NCI-H510A (cell line): Measurements from ENCODE around the gene ANK2.
A peak's percentile ranks its signal among the peaks of the same experiment; 100 is the strongest.
"Not testable (repeated sequence)": the region's sequence is repeated elsewhere in the genome, so short reads cannot be mapped to it uniquely, and the experiment has no call there.

Experiments
- DNase-seq: peaks from one replicate; lab custom pipeline; 2025; lab: John Stamatoyannopoulos, UW

The ANK2 gene

DNA sequence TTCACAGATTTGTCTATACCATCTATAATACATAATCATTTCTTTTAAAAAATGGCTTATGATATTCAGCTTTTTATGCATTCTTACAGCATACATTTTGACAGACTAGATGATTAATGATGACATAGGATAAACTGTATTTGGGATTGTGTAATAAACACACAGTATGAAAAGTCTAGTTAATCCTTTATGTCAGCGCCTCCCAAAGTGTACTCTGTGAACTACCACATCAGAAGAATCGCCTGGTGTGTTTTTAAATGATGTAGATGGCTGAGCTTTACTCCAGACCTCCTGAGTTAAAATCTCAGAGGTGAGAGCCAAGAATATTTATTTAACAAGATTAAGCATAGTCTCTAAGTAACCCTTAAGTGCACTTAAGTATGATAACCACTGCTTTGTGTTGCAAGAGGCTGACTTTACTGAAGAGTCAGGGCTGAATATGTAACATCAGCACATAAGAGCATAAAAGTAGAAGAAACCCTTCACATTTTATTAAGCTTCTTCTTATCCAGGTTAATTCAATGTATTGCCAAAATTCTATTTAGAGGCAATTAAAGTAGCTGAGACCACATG lies 104.2 kb downstream of the ANK2 start:
- DNase-seq, result no peak

DNA sequence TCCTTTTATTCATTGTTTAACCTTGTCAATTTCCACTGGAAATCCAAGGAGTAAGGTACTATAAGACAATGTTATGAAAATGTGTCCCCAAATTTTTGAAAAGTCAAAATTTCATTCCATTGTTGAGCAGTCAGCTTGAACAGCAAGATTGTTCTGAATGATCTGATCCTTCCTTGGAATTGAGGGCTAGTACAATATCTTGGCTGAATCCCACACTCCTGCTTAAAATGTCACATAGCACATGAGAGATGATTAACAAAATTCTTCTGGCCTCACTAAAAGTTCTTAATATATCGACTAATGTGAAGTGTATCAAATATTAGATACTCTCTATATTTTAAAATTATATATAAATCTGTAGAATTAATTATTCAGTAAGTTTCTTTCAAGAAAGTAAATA lies 104.8 kb downstream of the ANK2 start:
- DNase-seq, result no peak

DNA sequence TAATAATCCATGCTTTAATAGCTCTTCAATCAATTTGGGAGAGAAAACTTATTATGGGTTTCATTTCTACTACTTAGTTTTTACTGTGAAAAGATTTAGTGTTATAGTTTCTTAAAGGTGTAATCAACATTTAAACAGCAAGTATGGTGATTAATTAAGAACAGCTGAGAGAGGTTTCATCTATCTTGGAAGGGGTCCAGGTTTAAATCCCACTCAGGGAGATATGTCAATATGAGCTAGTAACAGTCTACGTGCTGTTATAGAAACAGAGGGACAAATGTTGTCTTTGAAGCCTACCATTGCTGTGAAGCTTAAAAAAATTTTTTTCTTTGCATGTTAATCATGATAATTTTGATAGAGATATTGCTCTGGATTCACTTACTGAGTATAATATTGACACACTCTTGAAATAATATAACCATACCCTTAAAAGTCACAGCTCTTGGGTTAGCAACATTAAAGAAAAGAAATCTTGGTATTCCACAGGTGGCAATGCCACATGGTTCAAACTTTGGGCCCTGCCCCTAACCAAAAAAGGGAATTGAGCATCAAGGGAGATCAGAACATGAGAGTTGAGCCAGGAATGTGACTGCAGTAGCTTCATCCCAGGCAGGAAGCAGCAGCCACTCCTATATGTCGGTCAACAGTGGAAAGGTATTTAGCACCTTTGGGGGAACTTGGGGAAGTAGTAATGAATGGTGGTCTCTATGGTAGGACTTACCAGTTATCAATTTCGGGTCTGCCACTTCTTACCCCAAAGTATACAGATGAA lies 107.8 kb downstream of the ANK2 start:
- no peak for DNase-seq

DNA sequence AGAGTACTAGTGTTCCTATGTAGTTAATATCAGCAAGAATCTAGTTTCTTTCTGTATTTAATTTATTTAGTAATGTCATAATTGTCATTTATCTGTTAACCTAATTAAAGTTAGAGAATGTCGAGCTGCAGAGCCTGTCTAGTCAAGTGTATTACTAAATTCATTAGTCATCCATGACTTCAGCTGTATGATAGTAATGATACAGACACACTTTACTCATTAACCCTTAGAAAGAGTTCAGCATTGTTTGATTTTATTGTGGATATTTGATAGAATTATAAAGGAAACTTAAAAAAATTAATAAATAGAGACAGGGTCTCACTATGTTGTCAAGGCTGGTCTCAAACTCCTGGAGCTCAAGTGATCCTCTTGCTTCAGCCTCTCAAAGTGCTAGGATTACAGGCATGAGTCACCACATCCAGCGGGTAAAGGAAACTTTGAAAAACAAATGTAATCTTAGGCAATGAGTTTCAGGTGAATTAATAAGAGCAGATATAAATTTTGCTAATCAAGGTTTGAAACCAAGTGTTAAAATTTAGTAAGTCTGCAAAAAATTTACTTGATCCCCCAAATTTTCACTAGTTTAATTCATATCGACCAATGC lies 110.6 kb downstream of the ANK2 start:
- no peak for DNase-seq

DNA sequence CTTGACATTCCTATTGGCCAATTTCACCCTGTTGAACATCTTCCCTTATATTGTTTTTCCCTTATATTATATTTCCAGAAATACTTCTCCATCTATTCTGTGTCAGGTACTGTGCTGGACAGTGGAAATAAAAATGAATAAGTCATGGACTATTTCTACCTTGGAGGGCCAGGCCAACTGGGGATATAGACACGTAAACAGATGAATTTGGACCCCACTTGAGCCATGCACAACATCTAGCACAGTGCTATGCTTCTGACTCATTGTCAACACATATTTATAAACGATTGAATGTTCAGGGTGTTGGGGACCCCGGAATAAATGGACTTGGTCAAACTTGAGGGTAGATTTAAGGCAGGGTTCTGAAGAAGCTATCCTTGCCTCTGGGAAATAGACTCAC lies 111.1 kb downstream of the ANK2 start:
- DNase-seq, result no peak

DNA sequence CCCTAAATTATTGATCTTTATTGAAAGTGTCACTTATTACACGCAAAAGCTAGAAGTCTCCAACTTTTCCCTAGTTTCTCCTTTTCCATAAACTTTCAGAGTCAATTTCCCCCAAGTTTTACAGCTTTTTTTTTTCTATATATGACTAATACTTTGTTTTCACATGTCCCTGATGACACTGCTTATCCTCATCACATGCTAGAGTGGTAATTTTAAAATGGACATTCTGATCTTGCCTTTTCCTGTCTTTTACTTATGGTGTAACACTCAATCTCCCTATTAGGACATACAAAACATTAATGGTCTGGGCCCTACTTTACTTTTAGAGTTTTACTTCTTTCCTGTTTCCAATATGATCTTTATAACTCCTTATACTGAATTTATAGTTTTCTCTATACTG lies 112.6 kb downstream of the ANK2 start:
- DNase-seq, result no peak

DNA sequence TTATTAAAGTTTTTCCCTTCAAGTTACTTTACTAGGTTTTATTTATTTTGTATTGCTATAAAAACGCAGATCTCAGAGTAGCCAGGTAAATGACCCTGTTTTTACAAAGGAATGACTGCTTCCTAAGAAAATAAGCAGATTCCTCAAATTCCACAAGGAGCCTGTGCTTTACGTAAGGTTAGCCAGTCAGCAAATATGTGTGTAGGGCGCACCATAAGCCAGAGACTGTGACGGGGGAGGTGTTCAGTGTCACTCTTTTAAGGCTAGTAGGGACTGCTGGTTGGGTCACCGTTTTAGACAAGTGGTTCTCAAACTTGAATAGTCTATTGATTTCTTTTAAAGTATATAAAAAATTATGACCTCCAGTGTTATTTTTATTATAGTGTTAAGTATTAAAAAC lies 119.9 kb downstream of the ANK2 start:
- DNase-seq, result no peak

DNA sequence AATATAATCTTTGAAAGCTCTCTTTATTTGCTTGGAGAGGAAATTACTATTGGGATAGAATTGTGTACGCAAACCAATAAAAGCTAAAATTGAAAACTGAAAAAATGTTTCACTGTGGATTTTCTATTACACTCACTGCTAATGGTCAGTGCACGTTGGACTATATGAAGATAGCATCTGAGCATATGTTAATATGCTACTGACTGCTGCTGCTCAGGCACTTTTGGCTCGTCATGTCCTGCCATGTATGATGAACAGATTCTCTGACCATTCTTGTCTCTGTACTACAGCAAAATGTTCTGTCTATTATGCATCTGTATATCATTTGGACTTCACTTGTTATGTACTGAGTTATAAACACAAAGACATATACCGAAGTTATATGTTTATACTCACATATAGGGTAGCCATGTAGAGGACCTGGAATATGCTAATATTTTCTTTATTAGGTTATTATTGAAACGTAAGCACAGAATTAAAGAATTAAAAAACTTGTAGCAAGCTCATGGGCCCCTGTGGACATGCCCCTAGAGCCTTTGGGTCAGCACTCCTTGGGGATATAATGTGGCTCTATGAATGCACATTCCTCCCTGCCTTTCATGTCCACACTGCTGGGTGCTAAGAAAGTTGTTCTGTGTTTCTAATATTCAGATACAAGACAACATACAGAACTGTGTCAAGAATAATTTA lies 120.8 kb downstream of the ANK2 start:
- no peak for DNase-seq

DNA sequence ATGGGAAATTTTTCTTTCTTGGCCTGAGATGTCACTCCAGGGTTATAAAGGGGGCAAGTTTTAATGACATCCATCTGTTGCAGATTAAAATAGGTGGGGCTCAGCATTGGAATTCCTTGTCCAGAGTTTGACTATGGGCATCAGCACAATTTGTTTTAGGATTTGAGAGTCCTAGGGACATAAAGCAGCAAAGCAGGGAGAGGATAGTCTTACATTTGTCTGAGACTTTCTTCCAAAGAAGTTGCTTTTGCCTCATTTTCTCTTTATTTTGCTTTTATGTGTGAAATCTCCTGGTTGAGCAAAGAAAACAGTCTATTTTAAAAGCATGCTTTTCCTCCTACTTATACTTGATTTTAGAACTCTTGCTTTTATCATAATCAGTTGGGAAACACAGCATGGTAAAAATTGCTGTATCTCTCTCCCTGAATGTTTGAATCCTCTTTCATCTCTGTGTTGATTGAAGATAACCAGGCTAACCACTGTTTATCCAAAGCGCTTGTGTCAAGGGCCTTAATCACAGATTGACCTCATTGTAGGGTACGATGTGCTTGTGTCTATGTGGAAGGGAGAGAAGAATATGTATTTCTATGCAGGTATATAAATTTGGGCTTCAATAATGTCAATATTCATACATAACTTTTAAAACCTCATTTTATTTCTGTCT lies 121.5 kb downstream of the ANK2 start:
- no peak for DNase-seq

DNA sequence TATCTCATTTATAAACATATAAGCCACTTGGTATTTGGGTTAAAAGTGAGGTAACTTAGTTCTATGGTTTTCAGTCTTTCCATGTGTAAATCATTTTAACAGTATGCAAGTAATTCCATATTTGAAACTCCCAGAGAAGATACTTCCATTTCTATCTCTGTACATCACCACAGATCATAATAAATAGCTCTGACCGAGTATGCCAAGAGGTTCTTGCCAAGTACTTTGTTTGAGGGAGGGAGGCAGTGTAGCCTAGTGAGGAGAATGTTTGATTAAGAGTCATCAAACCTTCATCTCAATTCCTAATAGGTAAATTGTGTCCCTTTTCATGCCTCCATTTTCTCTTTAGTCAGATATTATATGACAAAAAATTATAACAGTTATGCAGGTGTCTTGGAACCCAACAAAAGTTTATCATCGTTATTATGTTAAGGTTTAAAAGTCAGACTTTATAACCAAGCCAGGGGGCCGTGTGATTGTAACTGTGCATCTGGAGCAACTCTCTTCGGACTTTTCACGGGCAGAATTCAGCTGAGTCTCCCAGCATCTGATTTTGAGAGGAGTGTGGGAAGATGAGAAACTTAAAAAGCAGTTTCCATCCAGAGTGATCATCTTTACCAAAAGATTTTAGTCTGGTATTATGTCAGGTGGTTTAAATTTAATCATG lies 123.8 kb downstream of the ANK2 start:
- no peak for DNase-seq

DNA sequence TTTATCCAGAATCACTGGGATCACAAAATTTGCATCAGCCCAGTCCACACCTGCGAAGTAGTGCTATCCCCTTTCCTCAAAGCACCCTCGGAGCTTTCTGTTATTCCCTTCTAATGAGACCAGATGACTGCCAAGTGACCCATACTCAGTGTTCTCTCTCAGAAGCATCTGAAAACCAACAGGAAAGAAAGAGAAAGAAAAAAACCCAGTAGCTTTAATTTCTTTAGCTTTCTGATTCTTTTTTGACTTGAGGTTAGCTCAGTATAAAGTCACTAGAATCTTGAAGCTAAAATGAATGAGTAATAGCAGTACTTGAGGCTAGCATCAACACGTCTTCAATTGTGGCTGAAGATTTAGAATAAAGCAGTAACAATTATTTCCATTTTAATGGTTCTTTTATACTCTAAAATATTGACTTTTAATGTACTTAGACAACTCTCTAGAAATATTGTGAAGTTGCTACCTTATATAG lies 124.4 kb downstream of the ANK2 start:
- DNase-seq, result no peak

DNA sequence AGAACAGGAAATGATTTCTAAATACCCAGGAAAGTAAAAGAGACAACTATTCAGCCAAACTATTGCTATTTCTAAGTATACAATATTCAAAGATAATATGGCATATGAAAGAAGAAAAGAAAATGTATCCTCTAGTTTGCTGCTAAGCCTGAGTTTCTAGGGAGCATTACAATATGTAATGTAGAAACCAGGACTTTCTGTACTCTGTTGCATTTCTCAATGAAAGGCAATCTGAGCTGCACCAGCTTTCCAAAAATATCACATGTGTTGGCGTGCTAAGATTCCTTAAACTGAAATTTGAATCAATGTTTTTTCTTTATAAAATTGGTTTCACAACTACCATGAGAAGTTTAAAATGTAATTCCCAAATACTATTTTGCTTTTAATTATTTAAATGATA lies 129.6 kb downstream of the ANK2 start:
- DNase-seq, result no peak

DNA sequence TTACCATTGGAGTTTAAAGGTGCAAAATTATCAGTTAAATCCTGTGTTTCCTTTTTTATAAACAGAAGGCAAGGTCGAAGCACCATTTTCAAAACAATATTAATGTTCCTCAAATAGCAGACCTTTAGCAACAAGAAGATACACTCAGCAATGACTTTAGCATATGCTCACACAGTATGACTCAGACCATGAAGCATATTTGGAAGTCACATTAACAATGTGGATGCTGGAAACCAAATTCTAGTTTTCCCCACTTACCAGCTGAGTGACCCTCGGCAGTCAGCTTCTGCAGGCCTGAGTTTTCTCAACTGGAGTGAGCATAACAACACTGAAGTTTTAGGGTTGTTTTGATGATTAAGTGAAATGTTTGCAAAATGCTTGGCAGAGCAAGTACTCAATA lies 130.5 kb downstream of the ANK2 start:
- DNase-seq, result no peak

DNA sequence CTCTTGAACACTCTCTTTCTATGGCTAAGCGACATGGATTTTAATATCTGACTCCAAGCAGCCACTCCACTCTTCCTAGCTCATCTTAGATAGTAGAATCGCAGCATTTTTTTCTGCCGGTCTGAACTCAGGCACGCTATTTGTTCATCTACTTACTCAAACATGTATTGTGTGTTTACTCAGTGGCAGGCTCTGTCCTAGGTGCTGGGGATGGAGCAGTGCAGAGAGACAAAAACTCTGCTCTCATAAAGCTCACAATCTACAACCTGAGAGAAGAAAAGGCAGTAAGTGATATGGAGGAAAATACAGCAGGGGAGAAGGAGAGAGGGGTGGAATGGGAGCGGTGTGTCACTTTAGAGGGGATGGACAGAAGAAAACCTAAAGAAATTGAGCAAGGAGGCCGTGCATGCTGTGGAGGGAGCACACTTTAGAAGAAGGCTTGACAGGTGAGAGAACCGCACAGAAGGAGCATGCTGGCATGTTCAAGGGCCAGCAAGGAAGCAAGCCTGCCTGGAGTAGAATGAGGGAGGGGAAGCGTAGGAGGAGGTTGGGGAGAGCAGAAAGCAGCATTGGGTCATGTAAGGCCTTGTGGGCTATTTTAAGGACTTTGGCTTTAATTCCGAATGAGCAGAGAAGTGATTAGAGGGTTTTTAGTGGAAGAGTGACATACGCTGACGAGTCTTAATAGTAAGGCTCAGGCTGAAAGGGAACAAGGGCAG lies 132.0 kb downstream of the ANK2 start:
- peak; percentile 0 for DNase-seq

DNA sequence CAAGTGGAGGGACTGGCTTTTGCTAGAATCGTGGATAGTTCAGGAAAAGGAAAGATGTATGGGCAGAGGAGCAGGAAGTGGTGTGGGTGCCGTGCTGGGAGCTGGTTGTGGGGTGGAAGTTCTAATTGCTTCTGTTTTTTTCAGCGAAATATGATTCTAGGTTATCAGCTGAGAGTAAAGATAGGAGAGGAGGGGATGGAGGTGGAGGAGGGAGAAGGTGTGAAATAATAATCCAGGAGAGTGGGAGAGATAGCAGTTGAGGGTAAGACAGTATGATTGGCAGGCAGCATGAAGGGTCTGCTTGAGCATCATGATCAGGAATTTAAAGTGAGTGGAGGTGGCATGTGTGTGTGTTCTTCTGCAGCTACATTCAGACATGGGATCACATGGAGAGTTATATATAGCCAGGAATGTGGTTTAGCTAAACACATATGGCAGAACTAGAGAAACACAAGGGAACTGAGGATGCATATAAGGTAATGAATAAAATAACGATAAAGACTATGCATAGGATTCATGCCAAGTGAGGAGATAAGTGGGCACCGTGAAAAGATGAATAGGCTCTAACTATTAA lies 133.7 kb downstream of the ANK2 start:
- DNase-seq, result no peak

DNA sequence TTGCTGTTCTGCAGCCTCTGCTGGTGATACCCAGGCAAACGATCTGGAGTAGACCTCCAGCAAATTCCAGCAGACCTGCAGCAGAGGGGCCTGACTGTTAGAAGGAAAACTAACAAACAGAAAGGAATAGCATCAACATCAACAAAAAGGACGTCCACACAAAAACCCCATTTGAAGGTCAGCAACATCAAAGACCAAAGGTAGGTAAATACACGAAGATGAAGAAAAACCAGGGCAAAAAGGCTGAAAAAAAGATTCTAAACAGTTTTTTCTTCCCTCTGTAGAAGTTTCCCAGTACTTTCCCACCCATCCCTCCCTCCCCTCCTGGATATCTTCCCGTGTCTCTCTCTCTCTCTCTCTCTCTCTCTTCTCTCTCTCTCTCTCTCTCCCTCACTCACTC lies 136.8 kb downstream of the ANK2 start:
- not testable (repeated sequence) for DNase-seq

DNA sequence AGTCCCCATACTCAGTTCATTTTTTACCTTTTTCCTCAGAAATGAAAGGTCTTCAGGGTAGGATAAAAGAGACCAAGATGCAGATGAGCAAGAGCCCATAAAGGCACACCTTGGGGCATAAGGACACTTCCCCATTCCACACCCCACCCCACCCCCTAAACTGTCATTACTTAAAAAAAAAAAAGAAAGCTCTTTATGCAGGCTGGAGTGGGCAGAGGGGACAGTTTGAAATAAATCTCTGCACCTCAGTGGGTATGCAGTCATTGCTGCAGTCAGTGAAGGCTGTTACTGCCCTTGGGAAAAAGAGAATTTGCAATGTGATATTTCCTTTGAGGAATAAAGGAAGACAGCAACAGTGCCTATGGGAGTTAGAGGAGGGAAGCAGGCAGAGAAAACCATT lies 137.5 kb downstream of the ANK2 start:
- no peak for DNase-seq

DNA sequence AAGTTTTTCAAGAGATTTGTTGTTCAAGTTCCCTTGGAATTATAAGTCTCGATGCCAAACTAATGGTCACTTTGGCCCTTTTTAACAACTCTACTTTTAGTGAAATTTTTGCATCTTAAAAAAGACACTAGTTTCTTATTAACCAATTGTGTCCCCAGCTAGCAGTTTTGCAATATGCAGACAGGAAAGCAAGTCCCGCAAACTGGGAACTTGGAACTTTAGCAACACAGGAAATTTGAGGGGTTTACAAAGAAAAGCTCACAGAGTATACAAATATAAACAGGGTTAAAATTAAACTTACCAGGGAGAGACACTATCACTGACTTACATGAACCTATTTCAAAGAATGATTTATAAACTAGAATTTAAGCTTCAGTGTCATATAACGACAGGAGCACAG lies 137.9 kb downstream of the ANK2 start:
- DNase-seq, result no peak

DNA sequence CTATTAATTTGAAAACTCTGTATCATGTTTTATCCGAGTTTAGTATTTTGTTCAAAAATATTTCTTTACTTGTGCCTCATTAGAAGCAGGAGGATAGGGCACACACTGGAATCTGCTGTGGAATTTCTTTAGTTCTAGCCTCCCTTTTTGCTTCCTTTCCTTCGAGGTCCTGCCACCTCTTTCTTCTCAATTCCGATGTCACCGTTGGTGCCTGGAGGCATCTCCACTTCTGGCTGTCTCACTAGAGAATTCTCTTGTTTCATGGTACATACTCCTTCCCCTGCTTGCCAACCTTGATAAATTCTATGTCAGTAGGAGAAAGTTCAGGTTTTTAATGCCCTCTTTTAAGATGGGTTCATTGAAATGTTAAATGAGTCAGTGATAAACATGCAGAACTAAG lies 140.1 kb downstream of the ANK2 start:
- no peak for DNase-seq

DNA sequence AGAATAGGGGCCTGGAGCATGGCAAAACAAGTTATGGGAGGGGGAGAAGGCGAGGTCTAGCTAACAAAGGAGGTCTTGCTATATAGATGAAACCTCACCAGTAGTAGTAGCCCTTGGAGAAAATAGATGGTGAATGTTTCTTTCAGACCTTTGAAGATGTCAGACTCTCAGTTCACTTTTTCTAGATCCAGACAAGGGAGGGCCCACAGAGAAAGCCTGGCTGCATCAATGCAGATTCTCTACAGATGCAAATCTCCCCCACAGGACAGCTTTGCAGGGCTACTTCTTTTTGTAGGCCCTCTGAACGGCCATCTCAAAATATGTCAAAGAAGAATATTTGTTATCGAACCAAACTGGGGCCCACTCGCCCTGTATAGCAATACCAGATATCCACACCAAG lies 159.7 kb downstream of the ANK2 start:
- DNase-seq, result no peak
